HFF-Myc (cell line): ENCODE results near the gene PHF2.

Experiments used
- DNase-seq: peaks from one replicate; pipeline ENCODE4 v3.0.0-alpha.2; 2011; ENCODE audit warnings: low read depth; ENCODE audit errors: extremely low read depth
- H3K4me3 ChIP-seq: replicated peaks from 2 replicates; pipeline ENCODE4 v1.5.1; 2011; ENCODE audit warnings: low read depth, mild to moderate bottlenecking, control low read depth, low read length
- CTCF ChIP-seq: IDR thresholded peaks from 2 replicates; pipeline ENCODE4 v1.5.1; 2012; ENCODE audit warnings: mild to moderate bottlenecking, low read depth, low read length, control low read depth; ENCODE audit errors: missing control alignments

Gene PHF2

GRCh38 chr9:93653760-93654159 is 77.4 kb downstream of the PHF2 start:
- no peak overlapping the region for H3K4me3 ChIP-seq
- DNase-seq, result no peak
- TF ChIP-seq CTCF, result no peak

GRCh38 chr9:93654351-93654961 is 78.1 kb downstream of the PHF2 start:
- H3K4me3 ChIP-seq, result no peak overlapping the region
- TF ChIP-seq CTCF, result no peak
- no peak for DNase-seq

GRCh38 chr9:93655621-93656425 is 79.4 kb downstream of the PHF2 start:
- no peak for TF ChIP-seq CTCF
- H3K4me3 ChIP-seq, result no peak overlapping the region
- no peak for DNase-seq

GRCh38 chr9:93656426-93657239 is 80.2 kb downstream of the PHF2 start:
- TF ChIP-seq CTCF, result no peak
- no peak for DNase-seq
- H3K4me3 ChIP-seq, result no peak overlapping the region

- DNase-seq, result no peak
- no peak for TF ChIP-seq CTCF
- no peak overlapping the region for H3K4me3 ChIP-seq
Observed at GRCh38 chr9:93657331-93658111, 81.1 kb downstream of the PHF2 start.

GRCh38 chr9:93658184-93658925 is 82.0 kb downstream of the PHF2 start:
- TF ChIP-seq CTCF, result no peak
- H3K4me3 ChIP-seq, result no peak overlapping the region
- DNase-seq, result no peak
